ENCODE measurements around the gene LZTS2. TPM values are rescaled to one million over a fixed set of nuclear protein-coding genes. Genes with fewer than 3 reads are reported as not detected.

Gene LZTS2
- total RNA-seq, 6 experiments from 2014 or later, result 5.6 to 17.5 (median 11.0) TPM

GRCh38 chr10:100986623-100986951, 13.0 kb upstream of the LZTS2 start:
- peak in 1 of 4 donors; percentile 22 for ATAC-seq
- Histone ChIP-seq H3K27ac (peak overlapping the region in 1 of 3 donors; percentile 78), H3K4me1 (peaks cover 0 to 29% (median 9%) of the 10 kb centered on the region in 4 donors), H3K4me3 (peak overlapping the region; percentile 64 to 96 (median 87)), H3K36me3 (peaks cover 0 to 36% (median 6%) of the 10 kb centered on the region in 4 donors), H3K9me3 (no peaks in the 10 kb centered on the region), H3K27me3 (no peaks in the 10 kb centered on the region)
- TF ChIP-seq POLR2A (IDR thresholded peaks at IDR 0.05) (no peak), CTCF (IDR thresholded peaks at IDR 0.05) (no peak)
- no peak for DNase-seq
- intact Hi-C loops (cut with DNase I), result no loop called here
- 15% methylated on average over 8 of the region's 17 CpGs for WGBS (ENCODE audit: insufficient coverage, low coverage, low lambda C conversion rate, missing lambda C conversion rate)

- Histone ChIP-seq H3K36me3 (peaks cover 0 to 30% (median 6%) of the 10 kb centered on the region in 4 donors), H3K9me3 (no peaks in the 10 kb centered on the region), H3K4me3 (peak within 1 kb of the TSS; percentile 64 to 96 (median 87)), H3K4me1 (peaks cover 0 to 29% (median 9%) of the 10 kb centered on the region in 4 donors), H3K27ac (peak within 1 kb of the TSS; percentile 52 to 78 (median 58)), H3K27me3 (no peaks in the 10 kb centered on the region)
- under 1% methylated on average over 31 of the region's 75 CpGs for WGBS (ENCODE audit: insufficient coverage, low coverage, low lambda C conversion rate, missing lambda C conversion rate)
- peak; percentile 83 to 90 (median 87) for DNase-seq
- TF ChIP-seq POLR2A (IDR thresholded peaks at IDR 0.05), result peak; percentile 33
- TF ChIP-seq CTCF (IDR thresholded peaks at IDR 0.05), result no peak
- peak; percentile 83 to 89 (median 83) for ATAC-seq
- intact Hi-C loops (cut with DNase I), result no loop called here
Observed at GRCh38 chr10:100986952-100987684, 12.5 kb upstream of the LZTS2 start, which contains the start of the genes MRPL43 and TWNK. Gene MRPL43, minus strand, starts transcription at chr10:100987497. Its CDS starts 54 bp downstream, at chr10:100987443. Gene TWNK, plus strand, starts transcription at chr10:100987543. Its CDS starts 668 bp downstream, at chr10:100988211.

- 2% methylated on average over 15 of the region's 15 CpGs for WGBS (ENCODE audit: insufficient coverage, low coverage, low lambda C conversion rate, missing lambda C conversion rate)
- TF ChIP-seq CTCF (IDR thresholded peaks at IDR 0.05), result no peak
- no peak for TF ChIP-seq POLR2A (IDR thresholded peaks at IDR 0.05)
- Histone ChIP-seq H3K4me3 (peak overlapping the region; percentile 64 to 96 (median 87)), H3K36me3 (peaks cover 0 to 25% (median 6%) of the 10 kb centered on the region in 4 donors), H3K27ac (peak overlapping the region in 2 of 3 donors; percentile 58 to 78), H3K4me1 (peaks cover 0 to 29% (median 9%) of the 10 kb centered on the region in 4 donors), H3K27me3 (no peaks in the 10 kb centered on the region), H3K9me3 (no peaks in the 10 kb centered on the region)
- ATAC-seq (no peak), DNase-seq (no peak)
- intact Hi-C loops (cut with DNase I), result no loop called here
Observed at GRCh38 chr10:100987685-100988049, 11.9 kb upstream of the LZTS2 start.

GRCh38 chr10:100988166-100988565, 11.4 kb upstream of the LZTS2 start:
- Histone ChIP-seq H3K9me3 (no peaks in the 10 kb centered on the region), H3K36me3 (peaks cover 0 to 21% (median 6%) of the 10 kb centered on the region in 4 donors), H3K4me1 (peaks cover 0 to 29% (median 9%) of the 10 kb centered on the region in 4 donors), H3K27me3 (no peaks in the 10 kb centered on the region), H3K27ac (no peak overlapping the region), H3K4me3 (peak overlapping the region; percentile 64 to 96 (median 87))
- intact Hi-C loops (cut with DNase I), result no loop called here
- WGBS (ENCODE audit: insufficient coverage, low coverage, low lambda C conversion rate, missing lambda C conversion rate), result no CpG with 5 or more reads among the region's 10 CpGs
- no peak for DNase-seq
- TF ChIP-seq CTCF (IDR thresholded peaks at IDR 0.05) (no peak), POLR2A (IDR thresholded peaks at IDR 0.05) (no peak)
- no peak for ATAC-seq

Measured in right lobe of liver (tissue), 6 donors.